K562 (cell line): ENCODE results near the gene ASNS. TPM values are rescaled to one million over a fixed set of nuclear protein-coding genes. Genes with fewer than 3 reads are reported as not detected.

Source experiments
- ATAC-seq: fragments of 200-7000 bp; cut with Tn5 transposase; 3 replicates; pipeline ENCODE4 v1.9.1; 2020; ENCODE audit warnings: moderate library complexity
- BruUV-seq: library from RNA; stranded (reverse); fragments of 400-500 nt; replicated peaks from 2 replicates; lab custom pipeline; 2021; lab: Mats Ljungman, UMichigan
- CTCF ChIA-PET: fragments of 300-600 bp; formaldehyde crosslinking; extraction: SDS; loops from one replicate; lab custom pipeline; 2021; ENCODE audit warnings: low intra/inter-chr PET ratio; lab: Yijun Ruan, JAX
- POLR2A ChIA-PET: fragments of 300-600, 350-650 bp; sonication (Branson Sonifier 250); formaldehyde crosslinking; extraction: SDS; loops from one replicate; lab custom pipeline; 2021; ENCODE audit warnings: antibody characterized with exemption, inconsistent platforms; lab: Yijun Ruan, JAX
- DNase-seq, 4 experiments: peaks; one replicate each; pipeline versions ENCODE4 v3.0.0 to v3.0.0-alpha.2; 2011 to 2018; ENCODE audit warnings: low spot score in 3 of 4, mixed read lengths in 3 of 4; ENCODE audit errors: extremely low read depth in 1 of 4
- FAIRE-seq: peaks from 2 replicates; lab custom pipeline; 2011; peaks lifted over from hg19 to GRCh38; lab: Jason Lieb, UNC
- H2AFZ ChIP-seq: 2 replicates; pipeline ENCODE4 v1.6.0; 2011; ENCODE audit warnings: low read depth, low read length, control low read depth, inconsistent platforms
- H3K27ac ChIP-seq: fragments of 200-600 bp; 3 replicates; pipeline ENCODE4 v1.8.0; 2011; ENCODE audit warnings: low read depth, mild to moderate bottlenecking, control low read depth, inconsistent platforms, low read length, moderate library complexity, mixed read lengths; ENCODE audit errors: extremely low read depth
- H3K27me3 ChIP-seq, 2 experiments: fragments of 300-600 bp in 1 of 2; 2 replicates in 1 of 2; 3 replicates in 1 of 2; pipeline versions ENCODE4 v1.6.0 to v1.8.0; 2011; ENCODE audit warnings: inconsistent platforms in 2 of 2, low read length in 2 of 2, mild to moderate bottlenecking in 1 of 2, mixed read lengths in 1 of 2, moderate library complexity in 1 of 2; ENCODE audit not compliant: control insufficient read depth in 2 of 2, insufficient read depth in 2 of 2
- H3K36me3 ChIP-seq: fragments of 300-600 bp; 3 replicates; pipeline ENCODE4 v1.8.0; 2011; ENCODE audit warnings: mild to moderate bottlenecking, low read length, inconsistent platforms; ENCODE audit not compliant: control insufficient read depth, insufficient read depth
- H3K4me1 ChIP-seq, 2 experiments: fragments of 200-600 bp in 1 of 2; replicated peaks in 1 of 2; 2 replicates in 1 of 2; 3 replicates in 1 of 2; pipeline versions ENCODE4 v1.5.1 to v1.8.0; 2011; ENCODE audit warnings: inconsistent platforms in 2 of 2, low read length in 2 of 2, mild to moderate bottlenecking in 1 of 2, mixed read lengths in 1 of 2, moderate library complexity in 1 of 2; ENCODE audit not compliant: control insufficient read depth in 2 of 2, insufficient read depth in 2 of 2
- H3K4me2 ChIP-seq: 2 replicates; pipeline ENCODE4 v1.6.1; 2011; ENCODE audit warnings: low read length, control low read depth, inconsistent platforms, mixed read lengths; ENCODE audit not compliant: insufficient read depth
- H3K4me3 ChIP-seq: fragments of 200-600 bp; sonication (generic), shearing (Covaris generic); 2 replicates; pipeline ENCODE4 v1.5.1; 2016; ENCODE audit warnings: control low read depth, inconsistent platforms
- H3K79me2 ChIP-seq: fragments of 200-600 bp; 3 replicates; pipeline ENCODE4 v1.8.0; 2011; ENCODE audit warnings: low read length, inconsistent platforms; ENCODE audit not compliant: control insufficient read depth, insufficient read depth
- H3K9ac ChIP-seq, 2 experiments: 2 replicates each; pipeline versions ENCODE4 v1.6.0 to v1.6.1; 2011; ENCODE audit warnings: low read depth in 2 of 2, low read length in 2 of 2, control low read depth in 1 of 2, inconsistent platforms in 1 of 2, mild to moderate bottlenecking in 1 of 2, mixed read lengths in 1 of 2; ENCODE audit not compliant: insufficient read depth in 1 of 2
- H3K9me1 ChIP-seq: one replicate; pipeline ENCODE4 v1.6.0; 2011; ENCODE audit warnings: inconsistent platforms, mild to moderate bottlenecking, low read length, moderate library complexity; ENCODE audit not compliant: control insufficient read depth, insufficient read depth
- H3K9me3 ChIP-seq: replicated peaks from 2 replicates; pipeline ENCODE4 v1.5.1; 2011; ENCODE audit warnings: low read depth, low read length, inconsistent platforms; ENCODE audit not compliant: control insufficient read depth, insufficient read depth
- H4K20me1 ChIP-seq: replicated peaks from 2 replicates; pipeline ENCODE4 v1.6.1; 2011; ENCODE audit warnings: low read length, inconsistent platforms, mixed read lengths; ENCODE audit not compliant: control insufficient read depth, insufficient read depth
- DPF2 ChIP-seq: fragments of 450-650 bp; IDR thresholded peaks from 2 replicates; pipeline ENCODE4 v1.6.1; 2016
- ELF1 ChIP-seq: fragments of 200-800 bp; sonication (Bioruptor generic); IDR thresholded peaks from 2 replicates; pipeline ENCODE4 v1.6.1; 2016; ENCODE audit warnings: missing genetic modification characterization, missing compliant biosample characterization
- GATA2 ChIP-seq: sonication (generic); formaldehyde crosslinking; IDR thresholded peaks from 2 replicates; pipeline ENCODE4 v1.4.0; 2020; ENCODE audit warnings: mild to moderate bottlenecking, missing genetic modification reagents
- NFIC ChIP-seq: fragments of 450-650 bp; IDR thresholded peaks from 2 replicates; pipeline ENCODE4 v1.6.1; 2017; ENCODE audit warnings: mild to moderate bottlenecking, inconsistent platforms
- NFIX ChIP-seq: fragments of 250-450 bp; sonication (Bioruptor Pico); IDR thresholded peaks from 2 replicates; pipeline ENCODE4 v1.4.0; 2020; ENCODE audit warnings: low read depth, mild to moderate bottlenecking, moderate library complexity
- PHB2 ChIP-seq: fragments of 450-650 bp; IDR thresholded peaks from 2 replicates; pipeline ENCODE4 v1.6.1; 2017; ENCODE audit warnings: low read depth
- PYGO2 ChIP-seq: fragments of 450-650 bp; IDR thresholded peaks from 2 replicates; pipeline ENCODE4 v1.6.1; 2016; ENCODE audit warnings: mild to moderate bottlenecking, missing genetic modification characterization, moderate library complexity, missing compliant biosample characterization
- RBFOX2 ChIP-seq: fragments of 200-400 bp; formaldehyde crosslinking; IDR thresholded peaks from 2 replicates; pipeline ENCODE4 v1.6.1; 2017; ENCODE audit warnings: low read depth, mild to moderate bottlenecking, low read length, moderate library complexity
- TRIM24 ChIP-seq, 2 experiments: fragments of 450-650 bp; IDR thresholded peaks; 2 replicates each; pipeline ENCODE4 v1.6.1; 2016
- WGBS: fragments of 100-300 bp; shearing (Covaris generic); methylation state at CpG from one replicate; pipeline ENCODE4 v1.1.6; 2016; ENCODE audit warnings: low coverage, mixed read lengths; ENCODE audit not compliant: insufficient coverage; ENCODE audit errors: missing lambda C conversion rate; 5-methylcytosine and 5-hydroxymethylcytosine counted together
- in situ Hi-C: fragments of 300-500 bp; cut with MboI; formaldehyde crosslinking; loops from 4 replicates; pipeline ENCODE4 v1.15.0; 2018; ENCODE audit warnings: inconsistent platforms, mixed read lengths
- intact Hi-C: fragments of 100-400 bp; cut with micrococcal nuclease; formaldehyde crosslinking; loops from 2 replicates; pipeline ENCODE4 v1.14.2; 2022
- polyA plus RNA-seq, 8 experiments: library from polyadenylated mRNA; depleted of rRNA in 4 of 8; stranded (reverse) in 5 of 8; unstranded in 3 of 8; fragments of >200 nt; fragmentation: Nextera tagmentation in 2 of 8; fragmentation: Illumina TruSeq in 1 of 8; extraction: Ambion mirVana in 2 of 8; extraction: Trizol in 1 of 8; gene quantifications; 2 replicates each; pipeline versions ENCODE4 v1.2.1 to v1.2.3, GENCODE V29; 2011 to 2014; ENCODE audit warnings: inconsistent platforms in 1 of 8, missing spikeins in 1 of 8
- total RNA-seq, 7 experiments: library from RNA; depleted of rRNA in 6 of 7; stranded (reverse); fragments of >200 nt in 6 of 7; fragmentation: Illumina TruSeq in 2 of 7; extraction: Trizol in 2 of 7; gene quantifications; 2 replicates each; pipeline versions ENCODE4 v1.2.1 to v1.2.3, GENCODE V29; 2011 to 2021; ENCODE audit warnings: low replicate concordance in 1 of 7
- TF ChIP-seq, protein P1 (sequence below): fragments of 450-650 bp; IDR thresholded peaks from 2 replicates; pipeline ENCODE4 v1.6.1; 2017; ENCODE audit warnings: antibody characterized with exemption, mild to moderate bottlenecking
- TF ChIP-seq, protein P2 (sequence below): fragments of 150-350 bp; conservative IDR thresholded peaks from 2 replicates; pipeline ENCODE4 v1.6.1; 2014; ENCODE audit warnings: low read length

Gene ASNS
- total and polyA plus RNA-seq, 9 of the 15 experiments (the other 6 are each of a cell fraction or from before 2014, with no cell fraction given), result 42.1 to 354 (median 215) TPM

DNA sequence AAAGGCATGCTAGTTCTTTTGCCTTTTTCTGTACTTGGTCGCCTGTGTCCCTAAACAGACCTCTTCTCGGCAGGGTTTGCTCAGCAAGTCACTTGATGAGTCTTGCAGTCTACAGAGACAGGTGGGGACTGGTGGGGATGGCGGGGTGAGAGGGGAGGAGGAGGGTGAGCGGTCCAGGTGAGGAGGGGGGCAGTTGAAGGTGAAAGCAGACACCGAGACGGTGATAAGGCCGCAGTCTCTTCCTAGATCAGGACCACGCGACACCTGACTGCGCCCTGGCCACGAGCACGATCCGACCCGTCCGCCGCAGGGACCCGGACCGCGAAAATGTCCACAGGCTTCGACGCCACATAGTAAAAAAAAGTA is 566 bp downstream of the ASNS start (continued):
- TF ChIP-seq PYGO2 (tag) (no peak), DPF2 (peak; percentile 14; the same call in 1 of the 2 replicates), PHB2 (0 out of 2 replicates have a peak, but pooled peaks have one; percentile 7), ELF1 (tag) (no peak), TRIM24 (IDR thresholded peaks at IDR 0.05) (no peak), NFIX (CRISPR knock-in tag) (no peak)
- TF ChIP-seq, protein P1, sequence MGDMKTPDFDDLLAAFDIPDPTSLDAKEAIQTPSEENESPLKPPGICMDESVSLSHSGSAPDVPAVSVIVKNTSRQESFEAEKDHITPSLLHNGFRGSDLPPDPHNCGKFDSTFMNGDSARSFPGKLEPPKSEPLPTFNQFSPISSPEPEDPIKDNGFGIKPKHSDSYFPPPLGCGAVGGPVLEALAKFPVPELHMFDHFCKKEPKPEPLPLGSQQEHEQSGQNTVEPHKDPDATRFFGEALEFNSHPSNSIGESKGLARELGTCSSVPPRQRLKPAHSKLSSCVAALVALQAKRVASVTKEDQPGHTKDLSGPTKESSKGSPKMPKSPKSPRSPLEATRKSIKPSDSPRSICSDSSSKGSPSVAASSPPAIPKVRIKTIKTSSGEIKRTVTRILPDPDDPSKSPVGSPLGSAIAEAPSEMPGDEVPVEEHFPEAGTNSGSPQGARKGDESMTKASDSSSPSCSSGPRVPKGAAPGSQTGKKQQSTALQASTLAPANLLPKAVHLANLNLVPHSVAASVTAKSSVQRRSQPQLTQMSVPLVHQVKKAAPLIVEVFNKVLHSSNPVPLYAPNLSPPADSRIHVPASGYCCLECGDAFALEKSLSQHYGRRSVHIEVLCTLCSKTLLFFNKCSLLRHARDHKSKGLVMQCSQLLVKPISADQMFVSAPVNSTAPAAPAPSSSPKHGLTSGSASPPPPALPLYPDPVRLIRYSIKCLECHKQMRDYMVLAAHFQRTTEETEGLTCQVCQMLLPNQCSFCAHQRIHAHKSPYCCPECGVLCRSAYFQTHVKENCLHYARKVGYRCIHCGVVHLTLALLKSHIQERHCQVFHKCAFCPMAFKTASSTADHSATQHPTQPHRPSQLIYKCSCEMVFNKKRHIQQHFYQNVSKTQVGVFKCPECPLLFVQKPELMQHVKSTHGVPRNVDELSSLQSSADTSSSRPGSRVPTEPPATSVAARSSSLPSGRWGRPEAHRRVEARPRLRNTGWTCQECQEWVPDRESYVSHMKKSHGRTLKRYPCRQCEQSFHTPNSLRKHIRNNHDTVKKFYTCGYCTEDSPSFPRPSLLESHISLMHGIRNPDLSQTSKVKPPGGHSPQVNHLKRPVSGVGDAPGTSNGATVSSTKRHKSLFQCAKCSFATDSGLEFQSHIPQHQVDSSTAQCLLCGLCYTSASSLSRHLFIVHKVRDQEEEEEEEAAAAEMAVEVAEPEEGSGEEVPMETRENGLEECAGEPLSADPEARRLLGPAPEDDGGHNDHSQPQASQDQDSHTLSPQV, result 0 out of 2 replicates have a peak, but pooled peaks have one; percentile 39

DNA sequence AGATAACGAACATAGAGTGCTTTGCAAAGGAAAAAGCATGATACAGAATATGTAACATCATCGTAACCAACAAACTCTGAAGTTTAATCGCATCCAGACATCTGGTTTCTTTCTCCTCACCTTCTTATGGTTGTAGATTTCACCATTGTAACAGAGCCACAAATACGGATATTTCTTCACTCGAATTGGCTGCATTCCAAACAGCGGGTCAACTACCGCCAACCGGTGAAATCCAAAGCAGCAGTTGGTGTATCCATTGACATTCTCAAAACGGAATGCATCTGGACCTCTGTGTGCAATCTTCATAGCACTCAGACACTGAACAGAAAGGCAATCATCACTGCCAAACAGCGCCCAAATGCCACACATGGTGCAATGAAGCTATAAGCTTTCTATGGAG is 3.4 kb downstream of the ASNS start:
- Histone ChIP-seq H3K27ac (no peak overlapping the region), H3K27me3 (no peaks in the 10 kb centered on the region), H3K9ac (no peak overlapping the region), H3K9me1 (peaks cover 3% of the 10 kb centered on the region), H2AFZ (no peak overlapping the region), H3K4me2 (peak overlapping the region; percentile 22; the same call in 1 of the 2 replicates), H3K9me3 (no peaks in the 10 kb centered on the region), H4K20me1 (peaks cover 6% of the 10 kb centered on the region; the same call in 1 of the 2 replicates), H3K4me1 (peaks cover 9 to 23% of the 10 kb centered on the region in 2 experiments; a peak in 4 of 5 replicates), H3K79me2 (peaks cover 44% of the 10 kb centered on the region), H3K36me3 (peaks cover 52% of the 10 kb centered on the region), H3K4me3 (no peak overlapping the region)
- intact Hi-C loops, result no loop called here
- 77% methylated on average over 10 of the region's 10 CpGs for WGBS
- ChIA-PET POLR2A (no interaction called here), CTCF (no interaction called here)
- DNase-seq (no peak), FAIRE-seq (no peak), ATAC-seq (no peak)
- in situ Hi-C loops, result no loop called here
- BruUV-seq, result no TSS peak
- TF ChIP-seq, protein P1, result no peak
- TF ChIP-seq NFIC (peak; percentile 64), DPF2 (no peak), RBFOX2 (peak; percentile 27), GATA2 (CRISPR knock-in tag) (no peak)
- TF ChIP-seq, protein P2, sequence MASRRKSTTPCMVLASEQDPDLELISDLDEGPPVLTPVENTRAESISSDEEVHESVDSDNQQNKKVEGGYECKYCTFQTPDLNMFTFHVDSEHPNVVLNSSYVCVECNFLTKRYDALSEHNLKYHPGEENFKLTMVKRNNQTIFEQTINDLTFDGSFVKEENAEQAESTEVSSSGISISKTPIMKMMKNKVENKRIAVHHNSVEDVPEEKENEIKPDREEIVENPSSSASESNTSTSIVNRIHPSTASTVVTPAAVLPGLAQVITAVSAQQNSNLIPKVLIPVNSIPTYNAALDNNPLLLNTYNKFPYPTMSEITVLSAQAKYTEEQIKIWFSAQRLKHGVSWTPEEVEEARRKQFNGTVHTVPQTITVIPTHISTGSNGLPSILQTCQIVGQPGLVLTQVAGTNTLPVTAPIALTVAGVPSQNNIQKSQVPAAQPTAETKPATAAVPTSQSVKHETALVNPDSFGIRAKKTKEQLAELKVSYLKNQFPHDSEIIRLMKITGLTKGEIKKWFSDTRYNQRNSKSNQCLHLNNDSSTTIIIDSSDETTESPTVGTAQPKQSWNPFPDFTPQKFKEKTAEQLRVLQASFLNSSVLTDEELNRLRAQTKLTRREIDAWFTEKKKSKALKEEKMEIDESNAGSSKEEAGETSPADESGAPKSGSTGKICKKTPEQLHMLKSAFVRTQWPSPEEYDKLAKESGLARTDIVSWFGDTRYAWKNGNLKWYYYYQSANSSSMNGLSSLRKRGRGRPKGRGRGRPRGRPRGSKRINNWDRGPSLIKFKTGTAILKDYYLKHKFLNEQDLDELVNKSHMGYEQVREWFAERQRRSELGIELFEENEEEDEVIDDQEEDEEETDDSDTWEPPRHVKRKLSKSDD, result no peak
